NCI-H2107 treated with DMSO at 0.1 percent for 48 hours (cell line): ENCODE data around the gene TNXB.
"Not testable (repeated sequence)": the region's sequence is repeated elsewhere in the genome, so short reads cannot be mapped to it uniquely, and the experiment has no call there.

Experiments
- DNase-seq: peaks from one replicate; lab custom pipeline; 2025; ENCODE audit not compliant: unreplicated experiment; lab: John Stamatoyannopoulos, UW

The TNXB gene

DNA sequence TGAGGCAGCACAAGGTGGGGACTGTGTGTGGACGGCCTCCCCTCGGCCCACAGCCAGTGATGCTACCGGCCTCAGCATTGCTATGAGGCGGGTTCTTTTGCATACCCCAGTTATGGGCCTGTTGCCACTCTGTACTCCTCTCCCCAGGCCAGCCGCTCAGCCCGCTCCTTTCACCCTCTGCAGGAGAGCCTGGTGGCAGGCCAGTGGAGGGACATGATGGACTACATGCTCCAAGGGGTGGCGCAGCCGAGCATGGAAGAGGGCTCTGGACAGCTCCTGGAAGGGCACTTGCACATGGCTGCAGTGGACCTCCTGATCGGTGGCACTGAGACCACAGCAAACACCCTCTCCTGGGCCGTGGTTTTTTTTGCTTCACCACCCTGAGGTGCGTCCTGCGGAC, 102.1 kb downstream of the TNXB start:
- not testable (repeated sequence) for DNase-seq

GRCh38 chr6:32005991-32006529, 103.1 kb downstream of the TNXB start:
- not testable (repeated sequence) for DNase-seq

- not testable (repeated sequence) for DNase-seq
Measured at GRCh38 chr6:32005538-32005880, 103.6 kb downstream of the TNXB start.

- not testable (repeated sequence) for DNase-seq
Measured at GRCh38 chr6:32004864-32005537, 104.1 kb downstream of the TNXB start.

- DNase-seq = not testable (repeated sequence)
Measured at GRCh38 chr6:32004393-32004792, 104.7 kb downstream of the TNXB start.

DNA sequence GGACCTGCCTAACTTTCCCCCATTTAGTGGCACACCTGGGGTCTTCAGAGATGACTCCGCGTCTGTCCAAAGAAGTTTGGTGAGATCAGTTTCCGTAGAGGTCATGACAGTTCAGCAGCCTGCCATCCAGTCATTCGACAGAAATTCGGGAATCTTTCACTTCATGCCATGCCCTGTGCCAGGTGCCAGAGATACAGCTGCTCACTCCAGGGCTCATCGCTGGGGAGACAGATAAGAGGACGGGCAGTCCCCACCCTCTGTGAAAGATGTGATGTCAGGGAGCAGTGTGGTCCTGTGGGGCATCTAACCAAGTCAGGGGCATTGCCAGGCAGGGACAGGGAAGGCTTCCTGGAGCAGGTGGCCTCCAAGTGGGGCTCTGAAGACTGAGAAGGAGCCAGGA, 105.8 kb downstream of the TNXB start:
- DNase-seq = not testable (repeated sequence)

DNA sequence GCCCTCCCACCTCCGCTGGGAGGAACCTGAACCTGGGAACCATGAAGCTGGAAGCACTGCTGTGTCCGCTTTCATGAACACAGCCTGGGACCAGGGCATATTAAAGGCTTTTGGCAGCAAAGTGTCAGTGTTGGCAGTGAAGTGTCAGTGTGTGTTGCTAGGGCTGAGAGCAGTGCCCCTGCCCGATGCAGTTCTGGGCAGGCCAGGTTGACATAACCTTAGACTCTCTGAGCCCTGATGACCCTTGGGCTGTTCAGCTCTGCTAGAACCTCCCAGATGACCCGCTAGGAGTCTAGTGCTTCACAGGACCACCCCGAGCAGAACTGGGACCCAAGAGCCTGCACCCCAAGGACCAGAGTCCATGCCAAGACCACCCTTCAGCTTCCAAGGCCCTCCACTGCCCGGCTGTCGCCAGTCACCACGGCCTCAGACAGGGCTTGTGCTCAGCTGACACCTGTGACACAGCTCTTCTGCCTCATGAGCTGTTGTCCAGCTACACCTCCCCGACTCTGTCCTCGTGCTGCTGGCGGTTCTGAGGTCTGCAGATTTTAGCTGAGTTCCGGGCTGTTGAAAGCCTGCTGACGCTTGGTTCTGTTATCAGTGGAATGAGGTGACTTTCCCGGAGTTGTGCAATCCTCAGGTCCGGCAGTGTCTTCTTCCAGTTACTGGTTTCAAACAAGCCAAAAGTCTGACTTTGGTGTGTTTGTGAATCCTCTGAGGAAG, 106.4 kb downstream of the TNXB start:
- DNase-seq = not testable (repeated sequence)

DNA sequence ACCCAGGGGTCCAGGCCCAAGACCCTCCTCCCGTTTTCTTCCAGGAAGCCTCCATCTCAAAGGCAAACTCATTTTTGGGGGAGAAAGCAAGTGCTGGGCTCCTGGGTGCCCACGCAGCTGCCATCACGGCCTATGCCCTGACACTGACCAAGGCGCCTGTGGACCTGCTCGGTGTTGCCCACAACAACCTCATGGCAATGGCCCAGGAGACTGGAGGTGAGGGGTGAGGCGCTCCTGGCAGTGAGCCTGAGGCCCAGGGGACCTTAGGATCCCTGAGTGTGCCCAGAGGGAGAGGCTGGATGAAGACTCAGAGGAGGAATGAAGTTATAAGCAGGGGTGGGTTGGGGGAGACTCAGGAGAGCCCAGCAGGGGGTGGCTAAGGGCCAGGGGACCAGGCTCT, 112.8 kb downstream of the TNXB start:
- DNase-seq = not testable (repeated sequence)

- DNase-seq = not testable (repeated sequence)
Measured at GRCh38 chr6:31994421-31994820, 114.7 kb downstream of the TNXB start.
